GM12864 (cell line): Measurements from ENCODE around the gene CXCL17.

Experiments used
- DNase-seq: peaks from one replicate; pipeline ENCODE4 v3.0.0-alpha.2; 2011; ENCODE audit warnings: low read depth
- H3K4me3 ChIP-seq: 2 replicates; pipeline ENCODE4 v1.5.1; 2011; ENCODE audit warnings: mild to moderate bottlenecking, low read depth, low read length, control low read depth
- CTCF ChIP-seq: IDR thresholded peaks from 2 replicates; pipeline ENCODE4 v1.5.1; 2011; ENCODE audit warnings: low read depth, mild to moderate bottlenecking, moderate library complexity, low read length, control low read depth, inconsistent platforms; ENCODE audit errors: missing control alignments

CXCL17 gene

GRCh38 chr19:42435316-42435715, 7.4 kb downstream of the CXCL17 start:
- DNase-seq = no peak
- TF ChIP-seq CTCF = no peak
- no peak overlapping the region for H3K4me3 ChIP-seq

GRCh38 chr19:42433503-42434260, 9.1 kb downstream of the CXCL17 start:
- DNase-seq = no peak
- peak; percentile 94 for TF ChIP-seq CTCF
- no peak overlapping the region for H3K4me3 ChIP-seq

GRCh38 chr19:42431486-42431885, 11.3 kb downstream of the CXCL17 start:
- TF ChIP-seq CTCF = no peak

GRCh38 chr19:42428676-42429075, 14.1 kb downstream of the CXCL17 start:
- DNase-seq = no peak
- no peak for TF ChIP-seq CTCF
- H3K4me3 ChIP-seq = no peak overlapping the region

More at GRCh38 chr19:42431486-42431885, 11.3 kb downstream of the CXCL17 start:
- no peak overlapping the region for H3K4me3 ChIP-seq
- no peak for DNase-seq

GRCh38 chr19:42427313-42427712, 15.4 kb downstream of the CXCL17 start, which contains the start of gene LIPE:
TSS of gene LIPE (minus strand) at chr19:42427388. CDS start at chr19:42427149, 239 bp downstream.
- H3K4me3 ChIP-seq = no peak within 1 kb of the TSS
- no peak for TF ChIP-seq CTCF
- DNase-seq = no peak

- DNase-seq = no peak
- H3K4me3 ChIP-seq = no peak overlapping the region
- no peak for TF ChIP-seq CTCF
These were observed 16.1 kb downstream of the CXCL17 start for GRCh38 chr19:42426643-42427042.

- TF ChIP-seq CTCF = no peak
- no peak for DNase-seq
- no peak overlapping the region for H3K4me3 ChIP-seq
These were observed 18.0 kb downstream of the CXCL17 start for GRCh38 chr19:42424712-42425131.
